NB4 (cell line): ENCODE measurements around the gene NPHP4.

ENCODE experiments used
- DNase-seq: peaks from one replicate; pipeline ENCODE4 v3.0.0; 2010; ENCODE audit warnings: low read depth
- H3K4me3 ChIP-seq: one replicate; pipeline ENCODE4 v1.5.1; 2011; ENCODE audit warnings: mild to moderate bottlenecking, low read depth, low read length, moderate library complexity
- MYC ChIP-seq: IDR thresholded peaks from 2 replicates; pipeline ENCODE4 v1.6.1; 2011; ENCODE audit warnings: low read depth, low read length
- POLR2A ChIP-seq: IDR thresholded peaks from 2 replicates; pipeline ENCODE4 v1.6.1; 2011; ENCODE audit warnings: mild to moderate bottlenecking; ENCODE audit not compliant: insufficient read length; ENCODE audit errors: extremely low read depth
- TF ChIP-seq, protein P1 (sequence below): IDR thresholded peaks from one replicate; pipeline ENCODE4 v1.5.1; 2012; ENCODE audit warnings: low read depth, low read length
- TF ChIP-seq, protein P2 (sequence below): IDR thresholded peaks from 2 replicates; pipeline ENCODE4 v1.6.1; 2011; ENCODE audit warnings: low read depth, low read length

Gene NPHP4

DNA sequence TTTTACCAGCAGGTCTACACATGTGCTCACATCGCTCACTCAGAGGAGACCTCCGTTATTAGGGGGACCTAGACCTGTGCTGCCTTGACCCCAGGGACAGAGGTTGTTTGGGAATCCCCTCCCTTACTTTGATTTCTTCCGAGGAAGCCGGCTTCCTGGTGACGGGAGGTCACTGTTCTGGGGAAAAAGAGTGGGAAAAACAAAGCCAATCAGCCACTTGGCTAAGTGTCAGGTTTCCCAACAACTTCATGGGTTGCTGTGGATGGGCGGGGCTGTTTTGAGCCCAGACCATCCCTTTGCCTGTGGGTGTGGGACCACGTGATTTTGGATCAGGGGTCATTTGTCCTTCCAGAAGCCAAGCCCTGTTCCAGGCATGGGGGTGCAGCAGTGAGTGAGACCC is 46.4 kb upstream of the NPHP4 start:
- H3K4me3 ChIP-seq = no peak overlapping the region
- no peak for DNase-seq
- no peak for TF ChIP-seq MYC

DNA sequence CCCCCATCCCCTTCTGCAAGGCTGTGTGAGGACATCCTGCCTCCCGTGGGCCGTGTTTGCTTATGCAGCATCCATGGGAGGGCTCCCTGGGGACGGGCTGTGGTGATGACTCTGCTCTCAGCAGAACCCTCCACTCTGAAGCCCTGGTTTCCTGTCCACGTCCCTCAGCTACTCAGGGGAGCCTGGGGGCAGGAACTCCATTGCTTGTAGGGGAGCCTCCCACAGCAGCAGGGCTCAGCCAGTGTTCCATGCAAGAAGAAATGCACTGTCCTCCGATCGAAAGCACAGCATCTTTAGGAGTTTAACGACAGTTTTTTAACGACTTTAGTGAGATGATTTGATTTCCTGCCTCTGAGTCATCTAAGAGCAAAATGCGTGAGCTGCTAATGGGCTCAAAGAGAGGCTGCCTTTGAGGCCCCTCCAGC is 45.1 kb upstream of the NPHP4 start:
- peak; percentile 99 for DNase-seq
- no peak overlapping the region for H3K4me3 ChIP-seq
- TF ChIP-seq POLR2A (no peak), MYC (no peak)
- TF ChIP-seq, protein P1, sequence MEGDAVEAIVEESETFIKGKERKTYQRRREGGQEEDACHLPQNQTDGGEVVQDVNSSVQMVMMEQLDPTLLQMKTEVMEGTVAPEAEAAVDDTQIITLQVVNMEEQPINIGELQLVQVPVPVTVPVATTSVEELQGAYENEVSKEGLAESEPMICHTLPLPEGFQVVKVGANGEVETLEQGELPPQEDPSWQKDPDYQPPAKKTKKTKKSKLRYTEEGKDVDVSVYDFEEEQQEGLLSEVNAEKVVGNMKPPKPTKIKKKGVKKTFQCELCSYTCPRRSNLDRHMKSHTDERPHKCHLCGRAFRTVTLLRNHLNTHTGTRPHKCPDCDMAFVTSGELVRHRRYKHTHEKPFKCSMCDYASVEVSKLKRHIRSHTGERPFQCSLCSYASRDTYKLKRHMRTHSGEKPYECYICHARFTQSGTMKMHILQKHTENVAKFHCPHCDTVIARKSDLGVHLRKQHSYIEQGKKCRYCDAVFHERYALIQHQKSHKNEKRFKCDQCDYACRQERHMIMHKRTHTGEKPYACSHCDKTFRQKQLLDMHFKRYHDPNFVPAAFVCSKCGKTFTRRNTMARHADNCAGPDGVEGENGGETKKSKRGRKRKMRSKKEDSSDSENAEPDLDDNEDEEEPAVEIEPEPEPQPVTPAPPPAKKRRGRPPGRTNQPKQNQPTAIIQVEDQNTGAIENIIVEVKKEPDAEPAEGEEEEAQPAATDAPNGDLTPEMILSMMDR = no peak
- TF ChIP-seq, protein P2, sequence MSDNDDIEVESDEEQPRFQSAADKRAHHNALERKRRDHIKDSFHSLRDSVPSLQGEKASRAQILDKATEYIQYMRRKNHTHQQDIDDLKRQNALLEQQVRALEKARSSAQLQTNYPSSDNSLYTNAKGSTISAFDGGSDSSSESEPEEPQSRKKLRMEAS = no peak

DNA sequence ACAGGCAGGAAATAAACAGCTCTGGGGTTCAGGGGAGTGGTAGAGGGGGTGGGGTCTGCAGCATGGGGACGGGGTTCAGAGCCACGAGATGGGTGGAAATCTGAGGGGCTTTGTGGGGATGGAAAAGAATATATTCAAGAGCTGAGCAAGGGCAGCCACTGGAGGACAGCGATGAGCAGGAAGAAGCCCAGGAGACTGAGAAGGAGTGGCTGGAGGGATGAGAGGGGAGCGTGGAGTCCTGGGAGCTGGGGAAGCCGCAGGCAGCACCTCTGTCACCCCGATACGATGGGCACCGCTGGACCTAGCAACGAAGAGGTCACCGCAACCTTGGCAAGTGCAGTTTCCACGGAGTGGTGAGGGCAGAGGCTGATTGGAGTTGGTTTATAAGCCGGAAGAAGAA is 43.5 kb upstream of the NPHP4 start:
- H3K4me3 ChIP-seq = no peak overlapping the region
- DNase-seq = no peak
- TF ChIP-seq, protein P1 = peak; percentile 27
- TF ChIP-seq, protein P2 = no peak
- TF ChIP-seq POLR2A = no peak
- no peak for TF ChIP-seq MYC

DNA sequence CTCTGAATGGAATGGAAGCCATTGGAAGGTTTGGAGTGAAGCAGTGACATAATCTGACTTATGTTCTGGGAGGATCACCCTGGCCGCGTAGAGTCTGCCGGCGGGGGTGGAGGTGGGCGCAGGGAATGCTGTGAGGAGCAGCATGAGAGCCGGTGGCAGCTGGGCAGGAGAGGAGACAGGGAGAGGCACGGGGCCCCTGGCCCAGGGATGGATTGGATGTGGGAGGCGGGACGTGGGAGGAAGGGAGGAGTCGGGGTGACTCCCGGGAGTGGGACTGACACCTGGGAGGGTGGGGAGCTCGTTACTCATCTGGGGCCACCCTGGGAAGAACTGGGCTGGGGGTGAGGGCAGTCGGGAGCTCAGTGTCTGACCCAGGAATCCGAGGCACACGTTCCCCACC is 43.1 kb upstream of the NPHP4 start:
- DNase-seq = no peak

DNA sequence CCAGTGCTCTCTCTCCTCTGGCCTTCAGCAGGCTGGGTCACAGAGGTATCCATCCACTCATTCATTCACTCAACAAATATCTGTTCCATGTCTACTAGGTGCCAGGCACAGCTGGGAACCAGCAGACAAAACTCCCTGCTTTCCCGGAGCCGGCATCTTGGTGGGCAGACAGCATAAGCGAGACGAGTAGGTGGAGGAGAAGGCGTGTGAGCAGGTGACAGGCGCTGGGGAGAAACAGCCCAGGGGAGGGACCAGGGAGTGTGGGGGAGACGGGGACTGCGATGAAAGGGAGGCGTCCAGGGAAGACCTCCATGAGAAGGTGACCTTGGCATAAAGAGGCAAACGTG is 42.5 kb upstream of the NPHP4 start:
- DNase-seq = no peak
- H3K4me3 ChIP-seq = no peak overlapping the region

More for the DNA sequence above, 43.1 kb upstream of the NPHP4 start:
- TF ChIP-seq, protein P1 = no peak
- TF ChIP-seq, protein P2 = no peak
- TF ChIP-seq MYC = no peak
- no peak for TF ChIP-seq POLR2A
- H3K4me3 ChIP-seq = no peak overlapping the region

DNA sequence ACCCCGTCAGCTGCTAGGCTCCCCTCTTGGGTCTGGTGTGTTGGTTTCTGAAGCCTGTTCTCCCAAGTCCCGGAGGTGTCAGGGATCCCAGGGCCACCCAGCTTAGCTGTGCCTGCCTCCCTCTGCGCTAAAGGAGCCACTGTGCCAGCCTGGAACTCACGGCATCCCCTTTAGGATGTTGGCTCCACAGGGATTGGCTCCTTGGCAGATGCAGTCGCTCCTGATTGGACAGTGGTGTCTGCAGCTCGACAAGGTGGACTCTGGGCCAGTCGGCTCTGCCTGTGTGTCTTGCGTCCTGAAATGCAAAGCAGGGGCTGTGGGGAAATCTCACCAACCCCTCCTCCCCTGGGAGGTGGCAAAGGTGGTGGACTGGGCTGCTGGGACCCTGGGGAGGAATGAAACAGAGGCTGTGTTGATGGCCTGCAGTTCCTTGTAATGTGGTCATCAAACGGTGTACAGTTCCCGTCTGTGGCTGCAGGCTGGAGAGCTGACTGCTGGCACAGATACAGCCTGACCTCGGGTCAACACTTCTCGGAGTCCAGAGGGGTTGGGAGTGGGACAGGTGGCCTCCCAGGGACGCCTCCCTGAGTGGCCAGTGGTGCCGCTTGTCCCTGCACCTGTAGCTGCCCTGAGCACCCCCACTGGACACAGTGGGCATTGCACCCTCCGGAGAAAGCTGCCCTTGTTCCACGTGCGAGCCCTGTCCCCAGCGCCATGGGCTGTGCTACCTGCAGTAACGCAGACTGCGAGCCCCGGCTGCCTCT is 41.9 kb upstream of the NPHP4 start:
- no peak overlapping the region for H3K4me3 ChIP-seq
- peak; percentile 51 for DNase-seq
- TF ChIP-seq, protein P1 = peak; percentile 46
- TF ChIP-seq, protein P2 = no peak

More for the DNA sequence above, 42.5 kb upstream of the NPHP4 start:
- TF ChIP-seq POLR2A = no peak
- TF ChIP-seq, protein P2 = no peak
- TF ChIP-seq, protein P1 = no peak
- no peak for TF ChIP-seq MYC
